PC-3 (cell line): ENCODE measurements around the gene CHAC2. TPM values are rescaled to one million over a fixed set of nuclear protein-coding genes. Genes with fewer than 3 reads are reported as not detected.

Experiments used
- ATAC-seq: fragments of 200-7000 bp; cut with Tn5 transposase; 2 replicates; pipeline ENCODE4 v1.9.1; 2020; ENCODE audit warnings: mild to moderate bottlenecking, moderate library complexity
- BruUV-seq: library from RNA; stranded (reverse); fragments of 400-500 nt; replicated peaks from 2 replicates; lab custom pipeline; 2021; lab: Mats Ljungman, UMichigan
- CTCF ChIA-PET: fragments of 300-600 bp; sonication (Branson Sonifier 250); formaldehyde crosslinking; loops from one replicate; lab custom pipeline; 2022; ENCODE audit warnings: antibody characterized with exemption; lab: Charles Lee
- POLR2A ChIA-PET: fragments of 300-600 bp; sonication (Branson Sonifier 250); formaldehyde crosslinking; loops from one replicate; lab custom pipeline; 2022; ENCODE audit warnings: antibody characterized with exemption; ENCODE audit not compliant: unreplicated experiment; lab: Charles Lee
- DNase-seq: peaks from one replicate; pipeline ENCODE4 v3.0.0-alpha.2; 2015
- H2AFZ ChIP-seq: fragments of 300-600 bp; sonication (generic); 2 replicates; pipeline ENCODE4 v1.6.0; 2016; ENCODE audit warnings: antibody characterized with exemption, low read length
- H3F3A ChIP-seq: fragments of 300-600 bp; sonication (generic); one replicate; pipeline ENCODE4 v1.6.0; 2017; ENCODE audit warnings: antibody characterized with exemption, low read length, control low read depth, mild to moderate bottlenecking; ENCODE audit not compliant: unreplicated experiment
- H3K27ac ChIP-seq: fragments of 300-600 bp; sonication (generic); 2 replicates; pipeline ENCODE4 v1.5.1; 2016; ENCODE audit warnings: mild to moderate bottlenecking, low read length
- H3K27me3 ChIP-seq: fragments of 300-600 bp; sonication (generic); 2 replicates; pipeline ENCODE4 v1.6.1; 2016; ENCODE audit warnings: low read length, mixed read lengths
- H3K36me3 ChIP-seq: fragments of 300-600 bp; sonication (generic); 2 replicates; pipeline ENCODE4 v1.6.1; 2016; ENCODE audit warnings: low read depth, mixed run types, low read length, mixed read lengths
- H3K4me1 ChIP-seq: fragments of 300-600 bp; sonication (generic); 2 replicates; pipeline ENCODE4 v1.5.1; 2016; ENCODE audit warnings: low read length; ENCODE audit not compliant: insufficient read depth
- H3K4me2 ChIP-seq: fragments of 300-600 bp; sonication (generic); 2 replicates; pipeline ENCODE4 v1.6.0; 2016; ENCODE audit warnings: low read length
- H3K4me3 ChIP-seq: fragments of 300-600 bp; sonication (generic); 2 replicates; pipeline ENCODE4 v1.5.1; 2016; ENCODE audit warnings: mild to moderate bottlenecking, low read length, mixed read lengths
- H3K79me2 ChIP-seq: fragments of 300-600 bp; sonication (generic); 2 replicates; pipeline ENCODE4 v1.6.1; 2017; ENCODE audit warnings: low read length, mixed read lengths
- H3K9ac ChIP-seq: fragments of 300-600 bp; sonication (generic); 2 replicates; pipeline ENCODE4 v1.6.0; 2016; ENCODE audit warnings: mild to moderate bottlenecking, low read length
- H3K9me2 ChIP-seq: fragments of 300-600 bp; sonication (generic); replicated peaks from 2 replicates; pipeline ENCODE4 v1.6.1; 2016; ENCODE audit warnings: mixed run types, low read length, mixed read lengths
- H3K9me3 ChIP-seq: fragments of 300-600 bp; sonication (generic); 2 replicates; pipeline ENCODE4 v1.6.1; 2016; ENCODE audit warnings: low read length, mixed read lengths
- H4K20me1 ChIP-seq: fragments of 300-600 bp; sonication (generic); 2 replicates; pipeline ENCODE4 v1.6.1; 2016; ENCODE audit warnings: low read length, mixed read lengths
- EZH2 ChIP-seq: fragments of 300-600 bp; sonication (generic); IDR thresholded peaks from one replicate; pipeline ENCODE4 v1.6.1; 2017; ENCODE audit warnings: antibody characterized with exemption, mild to moderate bottlenecking, low read length; ENCODE audit not compliant: unreplicated experiment
- EZH2phosphoT487 ChIP-seq: fragments of 300-600 bp; sonication (generic); IDR thresholded peaks from 2 replicates; pipeline ENCODE4 v1.6.1; 2018; ENCODE audit warnings: mild to moderate bottlenecking, antibody characterized with exemption, low read length, borderline replicate concordance
- intact Hi-C: fragments of 100-400 bp; cut with micrococcal nuclease; formaldehyde crosslinking; loops from 2 replicates; pipeline ENCODE4 v1.9.0; 2023
- total RNA-seq: library from RNA; depleted of rRNA; stranded (reverse); fragments of >200 nt; gene quantifications from 2 replicates; pipeline ENCODE4 v1.2.3, GENCODE V29; 2014
- TF ChIP-seq, protein P1 (sequence below): fragments of 300-600 bp; sonication (generic); conservative IDR thresholded peaks from 2 replicates; pipeline ENCODE4 v1.5.1; 2017; ENCODE audit warnings: antibody characterized with exemption, low read depth, mild to moderate bottlenecking, low read length

CHAC2 gene
- total RNA-seq, 1 experiment from 2014 or later: 16.0 TPM

DNA sequence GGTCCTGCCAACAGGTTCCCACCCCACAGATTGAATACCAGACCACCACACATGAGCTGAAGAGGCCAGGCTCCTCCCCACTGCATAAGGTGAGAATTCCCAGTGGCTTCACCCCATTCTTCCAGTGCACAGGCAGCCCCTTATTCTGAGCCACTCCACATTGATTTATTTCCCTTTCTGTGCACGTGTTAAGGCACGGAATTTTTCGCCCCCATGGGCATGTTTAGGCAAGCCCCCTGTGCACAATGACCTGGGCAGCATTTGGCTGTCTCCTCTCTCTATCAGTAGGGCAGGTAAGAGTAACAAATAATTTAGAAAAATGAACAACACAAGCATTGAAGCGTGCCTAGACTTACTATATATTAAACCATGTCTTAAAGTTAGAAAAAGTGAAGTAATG is 15.2 kb upstream of the CHAC2 start:
- H2AFZ ChIP-seq: no peak overlapping the region
- H3K9me2 ChIP-seq: no peaks in the 10 kb centered on the region
- no peak for ATAC-seq
- H3K9ac ChIP-seq: peak overlapping the region; percentile 37; the same call in 1 of the 2 replicates
- POLR2A ChIA-PET: no interaction called here
- H3K79me2 ChIP-seq: no peaks in the 10 kb centered on the region
- peaks cover 3% of the 10 kb centered on the region; the same call in 1 of the 2 replicates for H3K36me3 ChIP-seq
- peaks cover 9% of the 10 kb centered on the region for H3F3A ChIP-seq
- H4K20me1 ChIP-seq: no peaks in the 10 kb centered on the region
- H3K27ac ChIP-seq: peak overlapping the region; percentile 82
- no peak for DNase-seq
- H3K4me2 ChIP-seq: peak overlapping the region; percentile 38
- no peak overlapping the region for H3K4me3 ChIP-seq
- H3K4me1 ChIP-seq: peaks cover 45% of the 10 kb centered on the region
- H3K9me3 ChIP-seq: no peaks in the 10 kb centered on the region
- TF ChIP-seq EZH2 (no peak), EZH2phosphoT487 (no peak)
- TF ChIP-seq, protein P1, sequence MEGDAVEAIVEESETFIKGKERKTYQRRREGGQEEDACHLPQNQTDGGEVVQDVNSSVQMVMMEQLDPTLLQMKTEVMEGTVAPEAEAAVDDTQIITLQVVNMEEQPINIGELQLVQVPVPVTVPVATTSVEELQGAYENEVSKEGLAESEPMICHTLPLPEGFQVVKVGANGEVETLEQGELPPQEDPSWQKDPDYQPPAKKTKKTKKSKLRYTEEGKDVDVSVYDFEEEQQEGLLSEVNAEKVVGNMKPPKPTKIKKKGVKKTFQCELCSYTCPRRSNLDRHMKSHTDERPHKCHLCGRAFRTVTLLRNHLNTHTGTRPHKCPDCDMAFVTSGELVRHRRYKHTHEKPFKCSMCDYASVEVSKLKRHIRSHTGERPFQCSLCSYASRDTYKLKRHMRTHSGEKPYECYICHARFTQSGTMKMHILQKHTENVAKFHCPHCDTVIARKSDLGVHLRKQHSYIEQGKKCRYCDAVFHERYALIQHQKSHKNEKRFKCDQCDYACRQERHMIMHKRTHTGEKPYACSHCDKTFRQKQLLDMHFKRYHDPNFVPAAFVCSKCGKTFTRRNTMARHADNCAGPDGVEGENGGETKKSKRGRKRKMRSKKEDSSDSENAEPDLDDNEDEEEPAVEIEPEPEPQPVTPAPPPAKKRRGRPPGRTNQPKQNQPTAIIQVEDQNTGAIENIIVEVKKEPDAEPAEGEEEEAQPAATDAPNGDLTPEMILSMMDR: no peak
- no TSS peak for BruUV-seq
- intact Hi-C loops: no loop called here
- H3K27me3 ChIP-seq: no peaks in the 10 kb centered on the region
- CTCF ChIA-PET: no interaction called here

DNA sequence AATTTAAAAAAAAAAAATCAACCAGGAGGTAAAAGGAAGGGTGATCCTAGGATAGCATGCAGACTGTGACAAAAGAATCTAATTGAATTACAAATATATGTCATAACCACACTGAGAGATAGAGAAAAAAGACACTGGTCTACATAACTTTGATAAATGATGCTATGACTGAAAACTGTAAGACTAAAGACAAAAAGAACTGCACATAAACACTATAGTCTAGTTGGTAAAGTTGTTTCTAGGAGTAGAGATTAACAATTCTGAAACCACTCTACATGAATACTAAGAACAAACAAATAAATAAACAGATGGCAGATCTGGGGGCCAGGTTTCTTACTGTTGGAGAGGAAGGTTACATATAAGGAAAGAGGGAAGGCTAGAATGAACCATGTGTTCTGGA is 14.6 kb upstream of the CHAC2 start:
- no peaks in the 10 kb centered on the region for H3K9me3 ChIP-seq
- no peaks in the 10 kb centered on the region for H3K79me2 ChIP-seq
- no peak for DNase-seq
- ChIA-PET POLR2A (no interaction called here), CTCF (no interaction called here)
- intact Hi-C loops: no loop called here
- H3K4me3 ChIP-seq: no peak overlapping the region
- no peaks in the 10 kb centered on the region for H3K9me2 ChIP-seq
- no peak overlapping the region for H2AFZ ChIP-seq
- TF ChIP-seq EZH2phosphoT487: no peak
- TF ChIP-seq, protein P1: no peak
- TF ChIP-seq EZH2: no peak
- H3F3A ChIP-seq: peaks cover 9% of the 10 kb centered on the region
- H3K9ac ChIP-seq: no peak overlapping the region
- no peaks in the 10 kb centered on the region for H3K27me3 ChIP-seq
- no peak for ATAC-seq
- peaks cover 45% of the 10 kb centered on the region for H3K4me1 ChIP-seq
- H3K27ac ChIP-seq: no peak overlapping the region
- no peaks in the 10 kb centered on the region for H4K20me1 ChIP-seq
- H3K36me3 ChIP-seq: peaks cover 3% of the 10 kb centered on the region; the same call in 1 of the 2 replicates
- BruUV-seq: no TSS peak
- no peak overlapping the region for H3K4me2 ChIP-seq

GRCh38 chr2:53755121-53755520 is 12.5 kb upstream of the CHAC2 start:
- Histone ChIP-seq H3K4me3 (no peak overlapping the region), H3K27me3 (no peaks in the 10 kb centered on the region), H3K9me2 (no peaks in the 10 kb centered on the region), H3K9ac (0 out of 2 replicates have a peak overlapping the region, but pooled peaks have one; percentile 47), H3K27ac (peak overlapping the region; percentile 88), H3F3A (peaks cover 9% of the 10 kb centered on the region), H2AFZ (no peak overlapping the region), H4K20me1 (no peaks in the 10 kb centered on the region), H3K9me3 (no peaks in the 10 kb centered on the region), H3K4me1 (peaks cover 45% of the 10 kb centered on the region), H3K36me3 (0 out of 2 replicates have a peak, but pooled peaks cover 3% of the 10 kb centered on the region), H3K79me2 (no peaks in the 10 kb centered on the region), H3K4me2 (peak overlapping the region; percentile 42)
- intact Hi-C loops: no loop called here
- ChIA-PET CTCF (interaction anchor here (0.7 kb wide), 1 partner anchor 240 kb away, joined by 4 read pairs; no protein-coding TSS in a partner anchor), POLR2A (no interaction called here)
- no TSS peak for BruUV-seq
- DNase-seq: peak; percentile 94
- ATAC-seq: peak; percentile 75
- TF ChIP-seq, protein P1: no peak
- TF ChIP-seq EZH2phosphoT487: no peak
- no peak for TF ChIP-seq EZH2
